Measurements from ENCODE around the gene THOP1. TPM values are rescaled to one million over a fixed set of nuclear protein-coding genes. Genes with fewer than 3 reads are reported as not detected.

The THOP1 gene
- total RNA-seq, 1 donor from 2014 or later: 56.8 TPM

- DNase-seq (ENCODE audit: low spot score): no peak
- H3K36me3 Mint-ChIP-seq (ENCODE audit: low read depth, unreplicated experiment): peaks cover 13% of the 10 kb centered on the region
- no peaks in the 10 kb centered on the region for H3K4me1 Mint-ChIP-seq (ENCODE audit: unreplicated experiment)
- H3K27me3 Mint-ChIP-seq (ENCODE audit: unreplicated experiment): peaks cover 5% of the 10 kb centered on the region
- no peaks in the 10 kb centered on the region for H3K9me3 Mint-ChIP-seq (ENCODE audit: unreplicated experiment)
- TF ChIP-seq, protein P1, sequence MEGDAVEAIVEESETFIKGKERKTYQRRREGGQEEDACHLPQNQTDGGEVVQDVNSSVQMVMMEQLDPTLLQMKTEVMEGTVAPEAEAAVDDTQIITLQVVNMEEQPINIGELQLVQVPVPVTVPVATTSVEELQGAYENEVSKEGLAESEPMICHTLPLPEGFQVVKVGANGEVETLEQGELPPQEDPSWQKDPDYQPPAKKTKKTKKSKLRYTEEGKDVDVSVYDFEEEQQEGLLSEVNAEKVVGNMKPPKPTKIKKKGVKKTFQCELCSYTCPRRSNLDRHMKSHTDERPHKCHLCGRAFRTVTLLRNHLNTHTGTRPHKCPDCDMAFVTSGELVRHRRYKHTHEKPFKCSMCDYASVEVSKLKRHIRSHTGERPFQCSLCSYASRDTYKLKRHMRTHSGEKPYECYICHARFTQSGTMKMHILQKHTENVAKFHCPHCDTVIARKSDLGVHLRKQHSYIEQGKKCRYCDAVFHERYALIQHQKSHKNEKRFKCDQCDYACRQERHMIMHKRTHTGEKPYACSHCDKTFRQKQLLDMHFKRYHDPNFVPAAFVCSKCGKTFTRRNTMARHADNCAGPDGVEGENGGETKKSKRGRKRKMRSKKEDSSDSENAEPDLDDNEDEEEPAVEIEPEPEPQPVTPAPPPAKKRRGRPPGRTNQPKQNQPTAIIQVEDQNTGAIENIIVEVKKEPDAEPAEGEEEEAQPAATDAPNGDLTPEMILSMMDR (IDR thresholded peaks at IDR 0.05; ENCODE audit: unreplicated experiment): no peak
- H3K4me3 Mint-ChIP-seq (ENCODE audit: unreplicated experiment): no peak overlapping the region
- no peak overlapping the region for H3K27ac Mint-ChIP-seq (ENCODE audit: unreplicated experiment)
Observed at GRCh38 chr19:2803486-2804155, 18.3 kb downstream of the THOP1 start.

DNA sequence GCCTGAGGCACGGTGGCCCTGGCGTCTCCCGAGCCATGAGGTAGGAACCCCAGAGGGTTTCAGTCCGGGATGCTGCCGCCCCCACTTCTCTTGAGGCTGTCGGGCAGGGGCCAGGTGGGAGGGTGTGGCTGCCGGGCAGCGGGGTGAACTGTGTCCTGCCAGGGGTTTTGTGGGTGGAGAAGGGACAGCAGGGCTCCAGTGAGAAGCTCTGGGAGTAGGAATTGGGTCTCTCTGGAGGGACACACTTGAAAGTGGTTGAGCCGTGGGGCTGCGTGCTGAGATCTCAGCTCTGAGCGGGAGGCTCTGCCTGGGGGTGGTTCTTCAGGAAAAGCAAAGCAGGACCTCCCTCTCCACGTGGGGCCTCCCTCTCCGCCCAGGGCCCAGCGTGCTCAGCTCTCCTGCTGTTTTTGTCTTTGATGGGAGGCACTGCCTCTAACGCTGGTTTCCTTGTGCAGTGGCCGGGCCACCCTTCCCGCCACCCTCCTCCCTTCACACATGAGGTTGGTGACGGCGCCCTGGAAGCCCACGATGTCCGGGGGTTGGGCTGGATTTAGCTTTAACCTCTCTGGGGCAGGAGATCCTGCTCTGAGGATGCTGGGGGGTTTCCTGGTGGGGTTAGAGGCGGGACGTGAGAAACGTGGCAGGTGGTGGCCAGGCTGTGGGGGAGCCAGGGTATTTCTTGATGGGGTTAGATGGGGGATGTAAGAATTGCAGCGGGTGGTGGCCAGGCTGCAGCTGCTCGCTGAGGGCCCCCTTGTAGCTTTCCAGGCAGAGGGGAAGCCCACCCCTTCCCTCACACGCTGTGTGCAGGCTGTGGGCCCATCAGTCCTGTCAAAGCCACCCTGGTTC, 19.1 kb downstream of the THOP1 start:
- Mint-ChIP-seq H3K27ac (ENCODE audit: unreplicated experiment) (no peak overlapping the region), H3K9me3 (ENCODE audit: unreplicated experiment) (no peaks in the 10 kb centered on the region), H3K36me3 (ENCODE audit: low read depth, unreplicated experiment) (peaks cover 20% of the 10 kb centered on the region), H3K27me3 (ENCODE audit: unreplicated experiment) (peaks cover 5% of the 10 kb centered on the region), H3K4me3 (ENCODE audit: unreplicated experiment) (no peak overlapping the region), H3K4me1 (ENCODE audit: unreplicated experiment) (no peaks in the 10 kb centered on the region)
- TF ChIP-seq, protein P1 (IDR thresholded peaks at IDR 0.05; ENCODE audit: unreplicated experiment): no peak
- DNase-seq (ENCODE audit: low spot score): no peak

- H3K4me1 Mint-ChIP-seq (ENCODE audit: unreplicated experiment): no peaks in the 10 kb centered on the region
- TF ChIP-seq, protein P1 (IDR thresholded peaks at IDR 0.05; ENCODE audit: unreplicated experiment): no peak
- peaks cover 4% of the 10 kb centered on the region for H3K27me3 Mint-ChIP-seq (ENCODE audit: unreplicated experiment)
- H3K36me3 Mint-ChIP-seq (ENCODE audit: low read depth, unreplicated experiment): peaks cover 20% of the 10 kb centered on the region
- DNase-seq (ENCODE audit: low spot score): no peak
- H3K27ac Mint-ChIP-seq (ENCODE audit: unreplicated experiment): no peak overlapping the region
- no peak overlapping the region for H3K4me3 Mint-ChIP-seq (ENCODE audit: unreplicated experiment)
- H3K9me3 Mint-ChIP-seq (ENCODE audit: unreplicated experiment): no peaks in the 10 kb centered on the region
Observed at GRCh38 chr19:2805261-2805900, 20.1 kb downstream of the THOP1 start.

- DNase-seq (ENCODE audit: low spot score): no peak
- Mint-ChIP-seq H3K27ac (ENCODE audit: unreplicated experiment) (no peak overlapping the region), H3K4me3 (ENCODE audit: unreplicated experiment) (no peak overlapping the region), H3K9me3 (ENCODE audit: unreplicated experiment) (no peaks in the 10 kb centered on the region), H3K27me3 (ENCODE audit: unreplicated experiment) (peaks cover 4% of the 10 kb centered on the region), H3K4me1 (ENCODE audit: unreplicated experiment) (no peaks in the 10 kb centered on the region), H3K36me3 (ENCODE audit: low read depth, unreplicated experiment) (peaks cover 16% of the 10 kb centered on the region)
- TF ChIP-seq, protein P1 (IDR thresholded peaks at IDR 0.05; ENCODE audit: unreplicated experiment): no peak
Observed at GRCh38 chr19:2805991-2806649, 20.8 kb downstream of the THOP1 start.

Measured in endothelial cell (in vitro differentiated cells).